ENCODE results near the gene SSR4. TPM values are rescaled to one million over a fixed set of nuclear protein-coding genes. Genes with fewer than 3 reads are reported as not detected.

SSR4 gene
- total and polyA plus RNA-seq, 2 donors = 102 to 326 TPM

- H3K27ac ChIP-seq (ENCODE audit: low read depth) = no peak within 1 kb of the TSS
- no peaks in the 10 kb centered on the region for H3K36me3 ChIP-seq (ENCODE audit: insufficient read depth)
- H3K4me1 ChIP-seq (ENCODE audit: insufficient read depth) = no peaks in the 10 kb centered on the region
- WGBS = under 1% methylated on average over 79 of the region's 97 CpGs
- no peak for DNase-seq (ENCODE audit: extremely low spot score)
- H3K4me3 ChIP-seq (ENCODE audit: low read depth, low read length) = peak within 1 kb of the TSS; percentile 54
Measured at GRCh38 chrX:153829799-153830639, 35.6 kb downstream of the SSR4 start, which contains the start of gene PDZD4. Gene PDZD4, minus strand, starts transcription at chrX:153830544. Its CDS starts 246 bp downstream, at chrX:153830298.

- DNase-seq (ENCODE audit: extremely low spot score) = no peak
- no peaks in the 10 kb centered on the region for H3K36me3 ChIP-seq (ENCODE audit: insufficient read depth)
- WGBS = 2% methylated on average over 65 of the region's 102 CpGs
- H3K4me1 ChIP-seq (ENCODE audit: insufficient read depth) = no peaks in the 10 kb centered on the region
- H3K4me3 ChIP-seq (ENCODE audit: low read depth, low read length) = peak overlapping the region; percentile 54
- H3K27ac ChIP-seq (ENCODE audit: low read depth) = no peak overlapping the region
Measured at GRCh38 chrX:153830640-153831428, 36.4 kb downstream of the SSR4 start.

- no peak for DNase-seq (ENCODE audit: extremely low spot score)
- Histone ChIP-seq H3K27ac (ENCODE audit: low read depth) (no peak overlapping the region), H3K36me3 (ENCODE audit: insufficient read depth) (no peaks in the 10 kb centered on the region), H3K4me1 (ENCODE audit: insufficient read depth) (no peaks in the 10 kb centered on the region), H3K4me3 (ENCODE audit: low read depth, low read length) (no peak overlapping the region)
- 64% methylated on average over 23 of the region's 23 CpGs for WGBS
Measured at GRCh38 chrX:153831429-153832150, 37.1 kb downstream of the SSR4 start.

GRCh38 chrX:153832728-153833127 is 38.3 kb downstream of the SSR4 start:
- Histone ChIP-seq H3K36me3 (ENCODE audit: insufficient read depth) (no peaks in the 10 kb centered on the region), H3K4me3 (ENCODE audit: low read depth, low read length) (no peak overlapping the region), H3K27ac (ENCODE audit: low read depth) (no peak overlapping the region), H3K4me1 (ENCODE audit: insufficient read depth) (no peaks in the 10 kb centered on the region)
- 91% methylated on average over 10 of the region's 10 CpGs for WGBS
- DNase-seq (ENCODE audit: extremely low spot score) = no peak

- 89% methylated on average over 6 of the region's 6 CpGs for WGBS
- Histone ChIP-seq H3K27ac (ENCODE audit: low read depth) (no peak overlapping the region), H3K4me1 (ENCODE audit: insufficient read depth) (no peaks in the 10 kb centered on the region), H3K4me3 (ENCODE audit: low read depth, low read length) (no peak overlapping the region), H3K36me3 (ENCODE audit: insufficient read depth) (no peaks in the 10 kb centered on the region)
- DNase-seq (ENCODE audit: extremely low spot score) = no peak
Measured at GRCh38 chrX:153836921-153837320, 42.5 kb downstream of the SSR4 start.

- Histone ChIP-seq H3K27ac (ENCODE audit: low read depth) (no peak overlapping the region), H3K4me3 (ENCODE audit: low read depth, low read length) (no peak overlapping the region), H3K4me1 (ENCODE audit: insufficient read depth) (no peaks in the 10 kb centered on the region), H3K36me3 (ENCODE audit: insufficient read depth) (no peaks in the 10 kb centered on the region)
- no peak for DNase-seq (ENCODE audit: extremely low spot score)
- 21% methylated on average over 6 of the region's 6 CpGs for WGBS
Measured at GRCh38 chrX:153844509-153845082, 50.1 kb downstream of the SSR4 start.

GRCh38 chrX:153845195-153845594 is 50.7 kb downstream of the SSR4 start:
- Histone ChIP-seq H3K4me3 (ENCODE audit: low read depth, low read length) (no peak overlapping the region), H3K27ac (ENCODE audit: low read depth) (no peak overlapping the region), H3K4me1 (ENCODE audit: insufficient read depth) (no peaks in the 10 kb centered on the region), H3K36me3 (ENCODE audit: insufficient read depth) (no peaks in the 10 kb centered on the region)
- DNase-seq (ENCODE audit: extremely low spot score) = no peak
- 35% methylated on average over 6 of the region's 6 CpGs for WGBS

GRCh38 chrX:153845842-153846241 is 51.4 kb downstream of the SSR4 start:
- Histone ChIP-seq H3K4me3 (ENCODE audit: low read depth, low read length) (no peak overlapping the region), H3K4me1 (ENCODE audit: insufficient read depth) (no peaks in the 10 kb centered on the region), H3K36me3 (ENCODE audit: insufficient read depth) (no peaks in the 10 kb centered on the region), H3K27ac (ENCODE audit: low read depth) (no peak overlapping the region)
- DNase-seq (ENCODE audit: extremely low spot score) = no peak
- 13% methylated on average over 3 of the region's 3 CpGs for WGBS

Other genes starting within 250 kb of the SSR4 start
- 11.8 TPM for gene CCNQ, start 195.5 kb upstream of the SSR4 start, total RNA-seq
- gene CCNQ, start 195.5 kb upstream of the SSR4 start, polyA plus RNA-seq = 33.1 TPM
- 0.63 TPM for gene DUSP9, start 147.5 kb upstream of the SSR4 start, total RNA-seq
- 1.2 TPM for gene DUSP9, start 147.5 kb upstream of the SSR4 start, polyA plus RNA-seq
- 10.3 TPM for gene PNCK, start 120.9 kb upstream of the SSR4 start, total RNA-seq
- 73.7 TPM for gene PNCK, start 120.9 kb upstream of the SSR4 start, polyA plus RNA-seq
- gene SLC6A8, start 106.7 kb upstream of the SSR4 start, total RNA-seq = 10.0 TPM
- 76.1 TPM for gene SLC6A8, start 106.7 kb upstream of the SSR4 start, polyA plus RNA-seq
- gene BCAP31, start 70.3 kb upstream of the SSR4 start, total RNA-seq = 68.6 TPM
- gene BCAP31, start 70.3 kb upstream of the SSR4 start, polyA plus RNA-seq = 239 TPM
- gene ABCD1, start 69.8 kb upstream of the SSR4 start, total RNA-seq = 5.2 TPM
- 19.0 TPM for gene ABCD1, start 69.8 kb upstream of the SSR4 start, polyA plus RNA-seq
- gene PLXNB3, start 30.4 kb upstream of the SSR4 start, total RNA-seq = 5.9 TPM
- gene PLXNB3, start 30.4 kb upstream of the SSR4 start, polyA plus RNA-seq = 25.8 TPM
- 4.3 TPM for gene SRPK3, start 13.6 kb upstream of the SSR4 start, total RNA-seq
- gene SRPK3, start 13.6 kb upstream of the SSR4 start, polyA plus RNA-seq = 2.3 TPM
- 21.0 TPM for gene IDH3G, start 293 bp upstream of the SSR4 start, total RNA-seq
- 67.4 TPM for gene IDH3G, start 293 bp upstream of the SSR4 start, polyA plus RNA-seq
- 6.6 TPM for gene PDZD4, start 35.9 kb downstream of the SSR4 start, total RNA-seq
- 28.0 TPM for gene PDZD4, start 35.9 kb downstream of the SSR4 start, polyA plus RNA-seq
- gene L1CAM, start 91.5 kb downstream of the SSR4 start, total RNA-seq = 5.6 TPM
- 12.7 TPM for gene L1CAM, start 91.5 kb downstream of the SSR4 start, polyA plus RNA-seq
- gene AVPR2, start 110.0 kb downstream of the SSR4 start, total RNA-seq = 0.53 TPM
- gene AVPR2, start 110.0 kb downstream of the SSR4 start, polyA plus RNA-seq = 7.7 TPM
- gene ARHGAP4, start 131.6 kb downstream of the SSR4 start, total RNA-seq = 11.6 TPM
- 28.4 TPM for gene ARHGAP4, start 131.6 kb downstream of the SSR4 start, polyA plus RNA-seq
- gene NAA10, start 140.4 kb downstream of the SSR4 start, total RNA-seq = 24.7 TPM
- gene NAA10, start 140.4 kb downstream of the SSR4 start, polyA plus RNA-seq = 139 TPM
- 4.4 TPM for gene RENBP, start 150.0 kb downstream of the SSR4 start, total RNA-seq
- gene RENBP, start 150.0 kb downstream of the SSR4 start, polyA plus RNA-seq = 12.1 TPM
- gene HCFC1, start 177.2 kb downstream of the SSR4 start, total RNA-seq = 15.4 TPM
- gene HCFC1, start 177.2 kb downstream of the SSR4 start, polyA plus RNA-seq = 35.2 TPM
- gene TMEM187, start 178.1 kb downstream of the SSR4 start, total RNA-seq = 2.3 TPM
- gene TMEM187, start 178.1 kb downstream of the SSR4 start, polyA plus RNA-seq = 13.6 TPM
- 9.5 TPM for gene IRAK1, start 225.2 kb downstream of the SSR4 start, total RNA-seq
- 67.2 TPM for gene IRAK1, start 225.2 kb downstream of the SSR4 start, polyA plus RNA-seq